NCI-H69 (cell line): ENCODE results near the gene KRT84.
A peak's percentile ranks its signal among the peaks of the same experiment; 100 is the strongest.

Experiments used
- DNase-seq: peaks from one replicate; lab custom pipeline; 2025; lab: John Stamatoyannopoulos, UW

The KRT84 gene

DNA sequence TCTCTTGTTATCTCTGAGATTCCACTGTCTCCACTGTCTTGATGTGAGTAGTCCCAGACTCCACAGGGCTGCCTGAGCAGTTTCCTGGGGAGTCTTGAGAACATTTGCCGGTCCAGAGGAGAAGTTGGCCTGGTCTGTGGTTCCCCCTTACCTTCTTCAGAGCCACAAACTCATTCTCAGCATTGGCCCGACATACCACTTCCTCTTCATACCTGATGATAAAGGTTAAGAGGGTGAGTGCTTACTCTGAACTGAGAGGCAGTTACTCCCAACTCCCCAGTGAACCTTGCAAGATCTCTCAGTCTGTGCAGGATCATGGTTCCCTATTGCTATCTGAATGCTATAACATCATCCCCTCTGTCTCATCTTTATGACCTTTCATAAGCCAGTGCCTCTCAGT, 2.6 kb downstream of the KRT84 start:
- no peak for DNase-seq

GRCh38 chr12:52381206-52381605, 4.2 kb downstream of the KRT84 start:
- DNase-seq: no peak

- peak; percentile 69 for DNase-seq
Measured at GRCh38 chr12:52380271-52380694, 5.2 kb downstream of the KRT84 start.

- DNase-seq: no peak
Measured at GRCh38 chr12:52379536-52379935, 5.9 kb downstream of the KRT84 start.

- DNase-seq: no peak
Measured at GRCh38 chr12:52378091-52378490, 7.4 kb downstream of the KRT84 start.

- no peak for DNase-seq
Measured at GRCh38 chr12:52377266-52377665, 8.2 kb downstream of the KRT84 start.

- DNase-seq: peak; percentile 83
Measured at GRCh38 chr12:52372216-52373154, 13.0 kb downstream of the KRT84 start.

DNA sequence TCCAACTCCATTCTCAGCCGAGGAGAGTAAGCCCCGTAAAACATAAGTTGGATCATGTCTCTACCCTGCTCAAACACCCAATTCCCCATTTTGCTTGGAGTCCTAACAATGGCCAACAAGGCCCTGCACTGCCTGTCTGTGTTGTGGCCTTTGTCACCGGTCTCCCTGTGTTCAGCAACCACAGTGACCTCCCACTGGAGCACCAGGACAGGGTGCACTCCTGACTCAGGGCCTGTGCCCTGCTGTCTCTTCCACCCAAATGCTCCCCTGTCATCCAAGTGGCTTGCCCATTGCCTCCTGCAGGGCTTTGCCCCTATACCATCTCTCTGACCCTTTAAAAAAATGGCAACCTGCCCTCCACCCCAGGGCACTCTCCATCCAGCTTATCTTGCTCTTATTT, 13.7 kb downstream of the KRT84 start:
- DNase-seq: no peak

DNA sequence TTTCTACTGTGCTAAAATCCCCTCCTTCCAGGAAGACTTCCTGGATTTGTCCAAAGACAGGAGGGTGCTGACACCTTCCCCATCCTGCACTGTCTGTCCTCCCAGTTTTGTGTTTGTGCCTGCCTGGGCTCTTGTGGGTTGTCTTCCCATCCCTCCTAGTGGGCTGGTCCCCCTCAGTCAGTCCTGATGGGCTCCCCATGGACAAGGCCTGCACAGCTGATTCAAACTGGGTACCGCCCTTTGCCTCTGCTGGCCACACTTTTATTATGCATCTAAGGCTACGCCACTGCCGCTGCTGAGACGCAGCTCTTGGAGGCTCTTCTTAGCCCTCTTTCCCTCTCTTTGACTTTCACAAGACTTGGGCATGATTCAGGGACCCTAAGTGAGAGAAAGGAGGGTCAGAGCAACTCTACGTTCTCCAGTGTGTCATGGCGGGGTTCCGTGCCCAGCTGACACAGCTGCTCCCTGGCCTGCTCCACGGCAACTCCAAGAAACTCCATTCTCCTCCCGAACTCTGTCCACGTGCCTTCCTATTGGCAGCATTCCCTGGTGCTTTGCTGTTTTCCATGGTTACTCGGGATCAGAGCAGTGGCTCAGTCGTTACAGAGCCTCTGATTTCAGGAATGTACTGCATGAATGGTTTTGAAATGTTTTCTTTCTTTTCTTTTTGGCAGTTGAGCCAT, 14.4 kb downstream of the KRT84 start:
- DNase-seq: no peak

GRCh38 chr12:52369809-52370208, 15.6 kb downstream of the KRT84 start:
- no peak for DNase-seq

- no peak for DNase-seq
Measured at GRCh38 chr12:52369211-52369610, 16.2 kb downstream of the KRT84 start.

GRCh38 chr12:52368508-52368907, 16.9 kb downstream of the KRT84 start:
- no peak for DNase-seq

GRCh38 chr12:52367876-52368275, 17.6 kb downstream of the KRT84 start:
- no peak for DNase-seq

GRCh38 chr12:52366738-52367485, 18.5 kb downstream of the KRT84 start, which contains the start of gene KRT85:
Gene KRT85 (minus strand): TSS chr12:52367481. CDS start chr12:52367405, 76 bp downstream.
- no peak for DNase-seq

GRCh38 chr12:52364901-52365489, 20.5 kb downstream of the KRT84 start:
- peak; percentile 18 for DNase-seq

- no peak for DNase-seq
Measured at GRCh38 chr12:52364061-52364460, 21.4 kb downstream of the KRT84 start.

- DNase-seq: no peak
Measured at GRCh38 chr12:52363111-52363679, 22.3 kb downstream of the KRT84 start.

- peak; percentile 43 for DNase-seq
Measured at GRCh38 chr12:52362118-52362726, 23.2 kb downstream of the KRT84 start.

DNA sequence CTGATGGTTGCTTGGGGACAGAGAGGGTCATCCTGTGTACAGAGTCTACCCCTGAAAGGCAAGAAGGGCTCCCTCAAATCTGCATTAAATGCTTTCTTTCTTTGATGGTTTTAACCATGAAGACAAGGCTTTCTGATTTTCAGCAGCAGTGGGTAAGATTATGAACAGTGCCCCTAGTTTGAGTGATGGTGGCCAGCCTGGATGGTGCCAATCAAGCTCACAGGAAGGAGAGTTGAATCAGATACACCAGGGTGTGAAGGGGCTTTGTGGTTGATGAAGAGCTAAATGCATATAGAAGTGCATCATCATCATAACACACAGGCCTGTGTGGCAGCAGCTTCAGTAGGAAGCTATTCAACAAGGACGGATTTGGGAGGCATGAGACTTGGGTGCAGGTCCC, 23.9 kb downstream of the KRT84 start:
- no peak for DNase-seq

GRCh38 chr12:52360663-52361271, 24.7 kb downstream of the KRT84 start:
- DNase-seq: no peak
